Right lobe of liver (tissue), 6 donors: Measurements from ENCODE around the gene CYS1. TPM values are rescaled to one million over a fixed set of nuclear protein-coding genes. Genes with fewer than 3 reads are reported as not detected.

Experiments
- ATAC-seq, 4 donors: fragments of 200-7000 bp; cut with Tn5 transposase; one replicate each; pipeline ENCODE4 v1.9.1; 2020; ENCODE audit warnings: mild to moderate bottlenecking in 4 of 4, moderate library complexity in 4 of 4
- DNase-seq, 3 donors: peaks; one replicate each; pipeline ENCODE4 v3.0.0-alpha.2; 2020
- H3K27ac ChIP-seq, 3 donors: fragments of 200-600 bp; one replicate each; pipeline ENCODE4 v1.8.0; 2022
- H3K27me3 ChIP-seq, 2 donors: fragments of 200-600 bp; one replicate each; pipeline ENCODE4 v1.8.0; 2022
- H3K36me3 ChIP-seq, 4 donors: fragments of 200-600 bp; sonication (generic) in 1 of 4; one replicate each; pipeline versions ENCODE4 v1.5.1 to v1.8.0; 2017 to 2022; ENCODE audit warnings: control low read depth in 1 of 4
- H3K4me1 ChIP-seq, 4 donors: fragments of 200-600 bp; sonication (generic) in 1 of 4; one replicate each; pipeline versions ENCODE4 v1.5.1 to v1.8.0; 2017 to 2022; ENCODE audit warnings: control low read depth in 1 of 4
- H3K4me3 ChIP-seq, 3 donors: fragments of 200-600 bp; one replicate each; pipeline ENCODE4 v1.8.0; 2022
- H3K9me3 ChIP-seq, 4 donors: fragments of 200-600 bp; sonication (generic) in 1 of 4; one replicate each; pipeline versions ENCODE4 v1.5.1 to v1.8.0; 2017 to 2022; ENCODE audit warnings: control low read depth in 1 of 4
- CTCF ChIP-seq, 4 donors: fragments of 200-600 bp in 3 of 4; fragments of 450-650 bp in 1 of 4; IDR thresholded peaks; one replicate each; pipeline versions ENCODE4 v1.5.1 to v1.8.0; 2016 to 2022; ENCODE audit warnings: antibody characterized with exemption in 4 of 4, mild to moderate bottlenecking in 2 of 4
- POLR2A ChIP-seq: fragments of 450-650 bp; IDR thresholded peaks from one replicate; pipeline ENCODE4 v1.6.1; 2017; ENCODE audit warnings: antibody characterized with exemption, mild to moderate bottlenecking
- WGBS: methylation state at CpG from one replicate; pipeline ENCODE4 v1.1.6; 2018; ENCODE audit warnings: low coverage, low lambda C conversion rate; ENCODE audit not compliant: insufficient coverage; ENCODE audit errors: missing lambda C conversion rate; 5-methylcytosine and 5-hydroxymethylcytosine counted together
- intact Hi-C, 2 donors: fragments of 100-400 bp; cut with DNase I; formaldehyde crosslinking; loops; one replicate each; pipeline versions ENCODE4 v1.11.2 to v1.14.1; 2022
- total RNA-seq, 6 experiments: library from RNA; depleted of rRNA in 2 of 6; stranded (reverse); fragments of >200 nt in 2 of 6; fragmentation: NEBNext Ultra II Directional in 3 of 6; extraction: Animal tissue kit (Norgen Biotek cat#: 25700) in 3 of 6; gene quantifications; one replicate each; pipeline versions ENCODE4 v1.1.0 to v1.2.4, GENCODE V29; 2016 to 2023
- donor health status: DM: no; HTN: yes; CAD: no.
- donor health status: DM: no; HTN: no; CAD: no.
- donor health status: DM: no; HTN: no; CAD: no.
- donor health status: DM: no; HTN: yes; CAD: no.
- donor health status: DM: no; HTN: yes; CAD: no.

Gene CYS1
- total RNA-seq, 6 experiments from 2014 or later: 0.26 to 0.99 (median 0.55) TPM

- TF ChIP-seq CTCF (IDR thresholded peaks at IDR 0.05) (peak in 1 of 4 donors; percentile 4), POLR2A (no peak)
- DNase-seq: peak in 2 of 3 donors; percentile 16 to 46
Measured at GRCh38 chr2:10058251-10059015, 21.8 kb downstream of the CYS1 start.

GRCh38 chr2:10057231-10058107 is 22.7 kb downstream of the CYS1 start:
- intact Hi-C loops: loop anchor here (10.0 kb wide), 1 partner anchor 253 kb away; no protein-coding TSS in a partner anchor
- DNase-seq: peak in 2 of 3 donors; percentile 23 to 50
- H3K4me3 ChIP-seq: no peak overlapping the region

More at GRCh38 chr2:10058251-10059015, 21.8 kb downstream of the CYS1 start:
- no peaks in the 10 kb centered on the region for H3K9me3 ChIP-seq
- H3K27ac ChIP-seq: no peak overlapping the region
- 80% methylated on average over 1 of the region's 39 CpGs for WGBS
- no peak for ATAC-seq
- H3K36me3 ChIP-seq: peaks cover 0 to 20% (median 9%) of the 10 kb centered on the region in 4 donors
- no peaks in the 10 kb centered on the region for H3K4me1 ChIP-seq
- H3K4me3 ChIP-seq: no peak overlapping the region
- H3K27me3 ChIP-seq: no peaks in the 10 kb centered on the region
- intact Hi-C loops: loop anchor here (10.0 kb wide), 1 partner anchor 254 kb away; no protein-coding TSS in a partner anchor

GRCh38 chr2:10056439-10056838 is 23.8 kb downstream of the CYS1 start:
- WGBS: 68% methylated on average over 8 of the region's 11 CpGs
- Histone ChIP-seq H3K36me3 (peaks cover 0 to 35% (median 24%) of the 10 kb centered on the region in 4 donors), H3K4me1 (no peaks in the 10 kb centered on the region), H3K27ac (no peak overlapping the region), H3K4me3 (no peak overlapping the region), H3K9me3 (no peaks in the 10 kb centered on the region), H3K27me3 (no peaks in the 10 kb centered on the region)
- ATAC-seq (no peak), DNase-seq (peak in 2 of 3 donors; percentile 19 to 20)
- intact Hi-C loops: loop anchor here (10.0 kb wide), 1 partner anchor 252 kb away; no protein-coding TSS in a partner anchor
- TF ChIP-seq CTCF (IDR thresholded peaks at IDR 0.05) (no peak), POLR2A (no peak)

More at GRCh38 chr2:10057231-10058107, 22.7 kb downstream of the CYS1 start:
- Histone ChIP-seq H3K27ac (no peak overlapping the region), H3K36me3 (peaks cover 0 to 28% (median 18%) of the 10 kb centered on the region in 4 donors), H3K27me3 (no peaks in the 10 kb centered on the region), H3K4me1 (no peaks in the 10 kb centered on the region), H3K9me3 (no peaks in the 10 kb centered on the region)
- peak; percentile 28 to 45 (median 35) for ATAC-seq
- no peak for TF ChIP-seq POLR2A
- no peak for TF ChIP-seq CTCF (IDR thresholded peaks at IDR 0.05)
- 23% methylated on average over 12 of the region's 28 CpGs for WGBS

GRCh38 chr2:10054976-10055375 is 25.2 kb downstream of the CYS1 start:
- peaks cover 0 to under 1% (median 0%) of the 10 kb centered on the region in 4 donors for H3K4me1 ChIP-seq
- DNase-seq (peak in 1 of 3 donors; percentile 25), ATAC-seq (no peak)
- no peak overlapping the region for H3K4me3 ChIP-seq
- intact Hi-C loops: loop anchor here (5.0 to 10.0 kb wide), 2 partner anchors 250 to 382 kb away; no protein-coding TSS in a partner anchor
- TF ChIP-seq POLR2A (no peak), CTCF (IDR thresholded peaks at IDR 0.05) (no peak)
- WGBS: 96% methylated on average over 4 of the region's 7 CpGs
- peaks cover 0 to 40% (median 28%) of the 10 kb centered on the region in 4 donors for H3K36me3 ChIP-seq
- no peaks in the 10 kb centered on the region for H3K27me3 ChIP-seq
- H3K27ac ChIP-seq: no peak overlapping the region
- no peaks in the 10 kb centered on the region for H3K9me3 ChIP-seq
